ENCODE data around the gene LSM2.
A peak's percentile ranks its signal among the peaks of the same experiment; 100 is the strongest.
"Not testable (repeated sequence)": the region's sequence is repeated elsewhere in the genome, so short reads cannot be mapped to it uniquely, and the experiment has no call there.

The LSM2 gene

DNA sequence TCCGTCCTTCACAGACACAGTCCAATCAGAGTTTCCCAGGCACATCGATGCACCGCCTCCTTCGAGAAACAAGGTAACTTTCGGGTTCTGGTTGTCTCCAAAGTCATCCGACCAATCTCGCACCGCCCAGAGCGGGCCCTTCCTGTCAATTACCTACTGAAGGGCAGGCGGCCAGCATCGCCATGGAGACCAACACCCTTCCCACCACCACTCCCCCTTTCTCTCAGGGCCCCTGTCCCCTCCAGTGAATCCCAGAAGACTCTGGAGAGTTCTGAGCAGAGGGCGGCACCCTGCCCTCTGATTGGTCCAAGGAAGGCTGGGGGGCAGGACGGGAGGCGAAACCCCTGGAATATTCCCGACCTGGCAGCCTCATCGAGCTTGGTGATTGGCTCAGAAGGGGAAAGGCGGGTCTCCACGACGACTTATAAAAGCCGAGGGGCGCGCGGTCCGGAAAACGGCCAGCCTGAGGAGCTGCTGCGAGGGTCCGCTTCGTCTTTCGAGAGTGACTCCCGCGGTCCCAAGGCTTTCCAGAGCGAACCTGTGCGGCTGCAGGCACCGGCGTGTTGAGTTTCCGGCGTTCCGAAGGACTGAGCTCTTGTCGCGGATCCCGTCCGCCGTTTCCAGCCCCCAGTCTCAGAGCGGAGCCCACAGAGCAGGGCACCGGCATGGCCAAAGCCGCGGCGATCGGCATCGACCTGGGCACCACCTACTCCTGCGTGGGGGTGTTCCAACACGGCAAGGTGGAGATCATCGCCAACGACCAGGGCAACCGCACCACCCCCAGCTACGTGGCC, 20.7 kb upstream of the LSM2 start, which contains the start of gene HSPA1B:
TSS of gene HSPA1B (plus strand) at position 453 of the 794 bp plus-strand sequence. CDS start at position 666, 213 bp downstream.
- peak; percentile 98 for DNase-seq (ENCODE audit: low spot score)

DNA sequence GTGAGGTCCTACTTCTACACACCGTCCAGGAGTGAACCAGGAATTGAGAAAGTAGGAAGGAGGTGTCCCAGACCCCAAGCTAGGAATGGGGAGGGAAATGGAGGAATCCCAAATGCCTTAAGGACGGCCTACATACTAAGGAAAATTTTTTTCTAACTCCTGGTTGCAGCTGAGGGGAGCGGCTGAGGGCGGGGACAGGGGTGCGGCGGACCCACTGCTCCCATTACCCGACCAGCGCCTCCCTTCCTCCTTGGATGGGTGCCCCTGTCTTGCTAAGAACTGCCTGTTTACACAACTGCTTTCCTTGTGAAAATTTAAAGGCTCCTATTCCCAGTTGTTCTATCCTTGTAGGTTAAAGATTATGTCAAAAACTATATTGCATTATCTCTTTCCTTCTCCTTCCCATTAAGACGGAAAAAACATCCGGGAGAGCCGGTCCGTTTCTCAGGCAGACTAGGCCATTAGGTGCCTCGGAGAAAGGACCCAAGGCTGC, 20.1 kb upstream of the LSM2 start:
- DNase-seq (ENCODE audit: low spot score) = peak; percentile 80

DNA sequence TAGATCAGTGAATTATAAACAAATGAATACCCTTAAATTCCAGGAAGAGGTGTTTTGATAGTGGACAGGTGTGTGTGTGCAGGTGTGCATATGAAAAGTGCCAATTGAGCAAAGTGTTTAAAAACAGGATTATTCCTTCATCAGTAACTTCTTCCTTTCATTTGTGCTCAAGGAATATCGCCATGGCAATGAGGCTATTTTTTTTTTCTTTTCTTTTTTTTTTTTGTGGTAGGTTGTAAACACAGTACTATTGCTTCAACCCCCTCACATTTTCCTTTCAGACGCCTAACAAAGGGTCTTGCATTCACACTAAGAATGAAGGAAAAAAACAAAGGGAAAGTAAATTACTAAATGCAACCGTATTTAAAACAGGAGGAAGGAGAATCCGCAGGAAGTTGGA, 18.8 kb upstream of the LSM2 start:
- no peak for DNase-seq (ENCODE audit: low spot score)

DNA sequence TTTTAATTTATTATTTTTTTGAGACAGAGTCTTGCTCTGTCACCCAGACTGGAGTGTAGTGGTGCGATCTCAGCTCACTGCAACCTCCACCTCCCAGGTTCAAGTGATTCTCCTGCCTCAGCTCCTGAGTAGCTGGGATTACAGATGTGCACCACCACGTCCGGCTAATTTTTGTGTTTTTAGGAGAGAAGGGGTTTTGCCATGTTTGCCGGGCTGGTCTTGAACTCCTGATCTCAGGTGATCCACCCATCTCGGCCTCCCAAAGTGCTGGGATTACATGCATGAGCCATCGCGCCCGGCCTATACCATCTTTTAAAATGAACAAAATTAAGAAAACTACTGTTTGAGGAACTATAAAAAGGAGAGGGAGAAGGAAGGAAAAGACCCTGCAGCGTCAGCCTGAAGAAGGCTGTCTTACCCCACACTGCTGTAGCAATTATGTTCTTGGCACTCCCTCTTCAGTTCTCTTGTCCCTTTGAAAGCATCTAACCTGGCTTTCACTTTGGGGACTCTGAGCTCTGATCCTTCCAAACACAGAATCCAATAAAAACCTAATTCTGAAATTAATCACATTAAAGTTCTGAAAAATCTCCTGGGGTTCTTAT, 16.9 kb upstream of the LSM2 start:
- DNase-seq (ENCODE audit: low spot score) = not testable (repeated sequence)

DNA sequence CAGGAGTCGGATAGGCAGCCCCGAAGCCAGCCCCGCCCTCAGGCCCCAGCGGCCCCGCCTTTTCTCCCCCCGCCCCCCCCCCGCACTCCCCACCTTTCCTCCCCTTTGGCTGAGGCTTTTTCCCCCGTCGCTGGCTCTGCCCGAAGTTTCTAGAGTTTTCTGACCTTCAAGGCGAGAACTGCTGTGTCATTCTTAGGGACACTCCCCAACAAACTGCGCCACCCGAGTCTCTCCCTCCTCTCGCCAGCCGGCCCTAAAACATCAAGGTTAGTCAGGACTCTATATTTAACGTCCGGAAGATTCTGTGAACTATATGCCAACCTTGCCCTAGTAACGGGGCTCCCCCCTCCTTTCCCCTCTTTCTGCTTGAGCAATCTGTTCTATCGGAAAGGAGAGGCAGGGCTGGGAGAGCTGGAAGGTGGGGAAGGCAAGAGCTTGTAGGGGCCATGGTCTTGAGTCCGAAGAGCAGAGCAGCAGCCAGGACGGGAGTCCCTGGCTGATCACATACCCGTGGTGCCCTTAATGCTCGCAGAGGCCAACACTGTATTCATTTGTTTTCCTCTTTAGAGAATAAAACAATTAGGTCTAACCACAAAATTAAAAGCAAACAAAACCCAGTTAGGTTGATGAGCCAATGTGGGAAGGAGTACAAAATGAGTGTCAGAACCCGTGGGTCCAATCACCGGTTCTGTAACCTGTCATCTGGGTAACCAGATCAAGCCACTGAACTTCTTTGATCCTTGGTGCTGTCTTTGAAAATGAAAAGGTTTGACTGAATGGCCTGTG, 15.5 kb upstream of the LSM2 start:
- peak; percentile 79 for DNase-seq (ENCODE audit: low spot score)

DNA sequence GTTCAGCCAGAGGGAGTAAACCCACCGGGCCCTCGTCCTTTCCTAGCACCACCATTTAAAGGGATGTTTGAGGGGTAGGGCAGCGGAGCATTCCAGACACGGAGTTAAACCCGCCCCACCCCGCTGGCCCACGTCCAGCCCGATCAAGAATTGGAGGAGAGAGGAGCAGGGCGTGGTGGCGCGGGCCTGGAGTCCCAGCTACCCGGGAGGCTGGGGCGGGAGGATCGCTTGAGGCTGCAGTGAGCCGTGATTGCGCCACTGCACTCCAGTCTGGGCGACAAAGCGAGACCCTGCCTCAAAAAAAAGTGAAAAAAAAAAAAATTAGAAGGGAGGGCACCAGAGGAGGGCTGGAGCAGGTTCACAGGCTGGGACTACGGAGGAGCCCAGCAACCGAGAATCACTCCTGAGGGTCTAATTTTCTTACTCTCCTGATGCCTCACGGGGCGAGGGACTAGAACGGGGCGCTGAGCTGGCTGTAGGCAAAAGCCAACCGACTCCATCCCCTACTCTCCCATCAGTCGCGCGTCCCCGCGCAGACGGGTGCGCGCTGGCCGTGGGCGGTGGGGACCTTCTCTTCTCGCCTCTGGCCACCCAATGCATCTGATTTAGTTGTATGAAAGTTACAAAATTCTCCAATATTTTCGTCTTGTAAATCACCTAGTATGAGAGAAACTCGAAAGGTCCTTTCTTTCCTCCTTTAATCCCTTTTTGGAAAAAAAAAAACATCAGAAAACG, 14.7 kb upstream of the LSM2 start:
- no peak for DNase-seq (ENCODE audit: low spot score)

DNA sequence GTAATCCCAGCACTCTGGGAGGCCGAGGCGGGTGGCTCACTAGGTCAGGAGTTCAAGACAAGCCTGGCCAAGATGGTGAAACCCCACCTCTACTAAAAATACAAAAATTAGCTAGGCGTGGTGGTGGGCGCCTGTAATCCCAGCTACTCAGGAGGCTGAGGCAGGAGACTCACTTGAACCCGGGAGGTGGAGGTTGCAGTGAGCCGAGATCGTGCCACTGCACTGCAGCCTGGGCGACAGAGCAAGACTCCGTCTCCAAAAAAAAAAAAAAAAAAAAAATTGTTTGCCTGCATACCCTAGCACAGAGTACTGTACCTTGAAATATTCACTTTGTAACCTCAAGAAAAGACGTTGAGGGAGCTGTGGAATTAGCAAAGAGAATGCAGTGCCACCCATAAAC, 13.6 kb upstream of the LSM2 start:
- not testable (repeated sequence) for DNase-seq (ENCODE audit: low spot score)

DNA sequence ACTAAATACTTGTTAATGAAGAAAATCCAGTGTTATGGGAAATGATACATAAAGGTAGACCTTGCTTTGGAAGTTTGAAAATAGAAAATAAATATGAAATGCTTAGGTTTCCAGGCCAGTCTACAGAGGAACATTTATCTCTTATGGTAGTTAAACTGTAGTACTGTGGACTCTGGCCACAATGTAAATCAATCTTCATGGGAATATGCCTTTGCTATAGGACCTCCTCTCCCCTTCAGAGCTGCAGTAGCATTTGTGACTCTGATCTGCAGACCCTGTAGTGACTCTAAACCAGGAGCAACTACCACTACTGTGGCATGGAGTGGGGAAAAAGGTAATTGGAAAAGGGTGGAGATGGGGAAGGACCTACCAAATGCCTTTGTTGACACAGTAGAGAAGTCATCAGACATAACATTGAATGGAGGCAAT, 13.1 kb upstream of the LSM2 start:
- no peak for DNase-seq (ENCODE audit: low spot score)

DNA sequence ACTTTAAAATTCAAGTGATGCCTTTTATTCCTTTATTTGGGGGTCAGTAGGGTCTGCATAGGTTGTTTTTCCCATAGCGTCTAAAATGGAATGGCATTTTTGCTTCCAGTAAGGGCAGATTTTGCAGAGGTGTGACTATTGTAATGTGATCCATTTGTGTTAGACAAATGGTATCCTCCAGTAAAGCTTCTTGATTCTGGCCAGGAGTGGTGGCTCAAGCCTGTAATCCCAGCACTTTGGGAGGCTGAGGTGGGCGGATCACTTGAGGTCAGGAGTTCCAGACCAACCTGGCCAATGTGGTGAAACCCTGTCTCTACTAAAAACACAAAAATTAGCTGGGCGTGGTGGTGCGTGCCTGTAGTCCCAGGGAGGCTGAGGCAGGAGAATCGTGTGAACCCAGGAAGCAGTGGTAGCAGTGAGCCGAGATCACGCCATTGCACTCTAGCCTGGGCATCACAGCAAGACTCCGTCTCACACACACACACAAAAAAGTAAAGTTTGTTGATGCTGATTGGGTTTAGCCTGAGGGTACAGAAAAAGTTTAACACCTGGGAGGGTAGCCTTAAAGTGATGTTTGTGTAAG, 11.3 kb upstream of the LSM2 start:
- DNase-seq (ENCODE audit: low spot score) = not testable (repeated sequence)

DNA sequence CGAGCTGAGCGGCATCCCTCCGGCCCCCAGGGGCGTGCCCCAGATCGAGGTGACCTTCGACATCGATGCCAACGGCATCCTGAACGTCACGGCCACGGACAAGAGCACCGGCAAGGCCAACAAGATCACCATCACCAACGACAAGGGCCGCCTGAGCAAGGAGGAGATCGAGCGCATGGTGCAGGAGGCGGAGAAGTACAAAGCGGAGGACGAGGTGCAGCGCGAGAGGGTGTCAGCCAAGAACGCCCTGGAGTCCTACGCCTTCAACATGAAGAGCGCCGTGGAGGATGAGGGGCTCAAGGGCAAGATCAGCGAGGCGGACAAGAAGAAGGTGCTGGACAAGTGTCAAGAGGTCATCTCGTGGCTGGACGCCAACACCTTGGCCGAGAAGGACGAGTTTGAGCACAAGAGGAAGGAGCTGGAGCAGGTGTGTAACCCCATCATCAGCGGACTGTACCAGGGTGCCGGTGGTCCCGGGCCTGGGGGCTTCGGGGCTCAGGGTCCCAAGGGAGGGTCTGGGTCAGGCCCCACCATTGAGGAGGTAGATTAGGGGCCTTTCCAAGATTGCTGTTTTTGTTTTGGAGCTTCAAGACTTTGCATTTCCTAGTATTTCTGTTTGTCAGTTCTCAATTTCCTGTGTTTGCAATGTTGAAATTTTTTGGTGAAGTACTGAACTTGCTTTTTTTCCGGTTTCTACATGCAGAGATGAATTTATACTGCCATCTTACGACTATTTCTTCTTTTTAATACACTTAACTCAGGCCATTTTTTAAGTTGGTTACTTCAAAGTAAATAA, 10.6 kb upstream of the LSM2 start:
- not testable (repeated sequence) for DNase-seq (ENCODE audit: low spot score)

DNA sequence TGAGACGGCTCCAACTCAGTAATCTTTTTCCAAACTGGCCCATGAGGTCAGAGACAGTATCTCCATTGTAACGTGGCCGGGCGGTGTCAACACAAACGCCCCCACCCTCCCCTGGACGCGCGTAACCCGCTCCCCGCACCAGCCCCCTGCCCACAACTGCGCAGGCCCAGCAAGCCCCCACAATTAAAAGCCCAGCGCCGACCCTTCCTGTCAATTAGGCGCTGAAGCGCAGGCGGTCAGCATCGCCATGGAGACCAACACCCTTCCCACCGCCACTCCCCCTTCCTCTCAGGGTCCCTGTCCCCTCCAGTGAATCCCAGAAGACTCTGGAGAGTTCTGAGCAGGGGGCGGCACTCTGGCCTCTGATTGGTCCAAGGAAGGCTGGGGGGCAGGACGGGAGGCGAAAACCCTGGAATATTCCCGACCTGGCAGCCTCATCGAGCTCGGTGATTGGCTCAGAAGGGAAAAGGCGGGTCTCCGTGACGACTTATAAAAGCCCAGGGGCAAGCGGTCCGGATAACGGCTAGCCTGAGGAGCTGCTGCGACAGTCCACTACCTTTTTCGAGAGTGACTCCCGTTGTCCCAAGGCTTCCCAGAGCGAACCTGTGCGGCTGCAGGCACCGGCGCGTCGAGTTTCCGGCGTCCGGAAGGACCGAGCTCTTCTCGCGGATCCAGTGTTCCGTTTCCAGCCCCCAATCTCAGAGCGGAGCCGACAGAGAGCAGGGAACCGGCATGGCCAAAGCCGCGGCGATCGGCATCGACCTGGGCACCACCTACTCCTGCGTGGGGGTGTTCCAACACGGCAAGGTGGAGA, 8.5 kb upstream of the LSM2 start, which contains the start of the genes HSPA1A and HSPA1L:
TSS of gene HSPA1A (plus strand) at position 519 of the 814 bp plus-strand sequence. CDS start at position 733, 214 bp downstream.
TSS of gene HSPA1L (minus strand) at position 259 of the 814 bp plus-strand sequence. CDS start 3,311 bp downstream, outside the sequence.
- peak; percentile 94 for DNase-seq (ENCODE audit: low spot score)

DNA sequence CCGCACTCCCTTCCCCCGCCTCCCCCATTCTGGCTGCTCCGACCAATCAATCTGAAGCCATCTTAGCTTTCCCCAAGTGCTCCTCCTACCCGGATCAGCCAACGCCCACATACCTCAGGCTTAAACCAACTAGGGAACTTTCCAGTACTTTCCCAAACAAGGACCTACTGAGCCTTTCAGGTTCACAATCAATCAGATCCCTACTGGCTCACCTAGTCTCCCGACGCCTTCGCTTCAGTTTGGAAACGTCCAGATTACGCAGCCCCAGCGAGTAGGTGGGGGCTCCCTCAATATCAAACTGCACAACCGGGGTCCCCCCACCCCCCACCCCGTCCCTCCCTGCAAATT, 7.9 kb upstream of the LSM2 start:
- DNase-seq (ENCODE audit: low spot score) = peak; percentile 92

DNA sequence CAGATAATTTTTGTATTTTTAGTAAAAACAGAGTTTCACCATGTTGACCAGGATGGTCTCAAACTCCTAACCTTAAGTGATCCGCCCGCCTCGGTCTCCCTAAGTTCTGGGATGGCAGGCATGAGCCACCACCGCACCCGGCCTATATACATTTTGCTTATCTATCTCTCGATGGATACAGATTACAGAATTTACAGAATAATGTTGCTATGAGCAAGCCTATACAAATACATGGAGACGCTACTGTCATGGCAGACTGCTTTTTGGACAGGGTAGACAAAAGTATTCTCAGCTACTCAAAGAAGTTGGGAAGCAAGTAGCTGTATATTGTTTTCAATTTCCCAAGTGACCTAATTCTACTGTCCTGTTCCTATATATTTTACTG, 6.7 kb upstream of the LSM2 start:
- no peak for DNase-seq (ENCODE audit: low spot score)

DNA sequence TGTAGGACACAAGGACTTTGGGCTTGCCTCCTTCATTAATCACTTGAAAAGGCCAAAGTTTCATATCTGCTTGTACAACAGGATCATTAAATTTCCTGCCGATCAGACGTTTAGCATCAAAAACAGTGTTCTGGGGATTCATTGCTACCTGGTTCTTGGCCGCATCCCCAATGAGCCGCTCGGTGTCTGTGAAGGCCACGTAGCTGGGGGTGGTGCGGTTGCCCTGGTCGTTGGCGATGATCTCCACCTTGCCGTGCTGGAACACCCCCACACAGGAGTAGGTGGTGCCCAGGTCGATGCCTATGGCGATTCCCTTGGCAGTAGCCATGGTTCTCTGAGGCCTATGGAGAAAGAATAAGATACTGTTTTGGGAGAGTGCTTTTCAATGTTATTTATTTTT, 4.9 kb upstream of the LSM2 start:
- no peak for DNase-seq (ENCODE audit: low spot score)

DNA sequence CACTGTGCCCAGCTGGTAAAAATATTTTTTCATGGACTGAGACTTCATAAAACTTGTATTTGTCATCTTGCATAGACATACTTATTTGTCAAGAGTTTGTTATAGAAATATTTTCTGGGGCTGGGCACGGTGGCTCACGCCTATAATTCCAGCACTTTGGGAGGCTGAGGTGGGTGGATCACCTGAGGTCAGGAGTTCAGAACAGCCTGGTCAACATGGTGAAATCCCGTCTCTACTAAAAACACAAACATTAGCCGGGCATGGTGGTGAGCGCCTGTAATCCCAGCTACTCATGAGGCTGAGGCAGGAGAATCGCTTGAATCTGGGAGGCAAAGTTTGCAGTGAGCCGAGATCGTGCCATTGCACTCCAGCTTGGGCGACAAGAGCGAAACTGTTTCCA, 1.8 kb upstream of the LSM2 start:
- not testable (repeated sequence) for DNase-seq (ENCODE audit: low spot score)

DNA sequence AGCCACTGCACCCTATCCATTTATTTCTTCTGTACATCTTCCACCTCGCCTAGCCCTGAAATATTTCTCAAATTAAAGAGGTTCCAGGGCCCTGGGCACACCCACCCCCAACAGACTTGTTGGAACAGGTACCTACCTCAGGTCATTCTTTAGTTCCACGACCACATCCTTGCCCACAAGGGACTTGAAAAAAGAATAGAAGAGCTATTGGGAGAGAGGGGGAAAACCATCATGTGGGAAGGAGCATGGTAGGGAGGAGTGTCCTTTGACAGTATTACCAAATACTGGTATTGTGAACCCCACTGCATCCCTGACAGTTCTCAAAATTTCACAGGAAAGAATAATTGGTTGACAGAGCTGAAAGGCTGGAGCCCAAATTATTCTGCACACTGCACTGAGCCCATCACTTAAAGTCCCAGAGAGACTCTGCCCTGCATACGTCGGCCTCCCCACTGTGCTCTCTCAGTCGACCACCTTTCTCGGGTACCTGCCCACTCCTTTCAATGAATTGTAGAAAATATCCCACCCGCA, 762 bp downstream of the LSM2 start:
- DNase-seq (ENCODE audit: low spot score) = no peak

DNA sequence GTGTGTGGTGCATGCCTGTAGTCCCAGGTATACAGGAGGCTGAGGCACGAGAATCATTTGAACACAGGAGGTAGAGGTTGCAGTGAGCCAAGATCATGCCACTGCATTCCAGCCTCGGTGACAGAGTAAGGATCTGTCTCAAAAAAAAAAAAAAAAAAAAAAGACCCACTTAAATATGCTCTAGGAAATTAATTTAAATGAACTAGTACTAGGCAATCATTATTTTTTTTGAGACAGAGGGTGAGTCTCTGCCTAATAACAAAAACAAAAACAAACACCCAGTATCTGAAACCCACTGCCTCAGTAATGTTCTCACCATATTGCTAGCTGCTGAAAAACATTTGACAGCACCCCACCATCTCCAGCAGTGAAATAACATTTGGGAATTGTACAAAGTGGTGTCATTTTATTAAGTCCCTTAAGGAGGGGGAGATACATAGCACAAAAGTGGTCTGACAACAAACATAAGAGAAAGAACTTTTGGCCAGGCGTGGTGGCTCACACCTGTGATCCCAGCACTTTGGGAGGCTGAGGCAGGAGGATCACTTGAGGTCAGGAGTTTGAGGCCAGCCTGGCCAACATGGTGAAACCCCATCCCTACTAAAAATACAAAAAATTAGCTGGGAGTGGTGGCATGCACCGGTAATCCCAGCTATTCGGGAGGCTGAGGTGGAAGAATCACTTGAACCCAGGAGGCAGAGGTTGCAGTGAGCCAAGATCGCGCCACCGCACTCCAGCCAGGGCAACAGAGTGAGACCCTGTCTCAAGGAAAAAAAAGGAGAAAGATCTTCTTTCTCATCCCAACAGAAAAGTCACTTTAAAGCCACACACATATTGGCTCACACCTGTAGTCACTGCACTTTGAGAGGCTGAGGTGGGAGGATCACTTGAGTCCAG, 5.5 kb downstream of the LSM2 start:
- not testable (repeated sequence) for DNase-seq (ENCODE audit: low spot score)

DNA sequence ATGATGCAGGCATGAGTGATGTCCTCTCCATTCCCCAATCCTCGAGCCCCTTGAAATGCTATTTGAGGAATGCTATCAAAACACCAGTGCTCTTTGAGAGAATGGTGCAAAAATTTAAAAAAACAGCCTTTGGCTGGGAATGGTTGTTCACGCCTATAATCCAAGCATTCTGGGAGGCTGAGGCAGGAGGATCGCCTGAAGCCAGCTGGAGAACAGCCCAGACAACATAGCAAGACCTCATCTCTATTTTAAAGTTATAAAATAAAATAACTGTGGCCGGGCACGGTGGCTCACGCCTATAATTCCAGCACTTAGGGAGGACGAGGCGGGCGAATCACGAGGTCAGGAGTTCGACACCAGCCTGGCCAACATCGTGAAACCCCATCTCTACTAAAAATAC, 7.0 kb downstream of the LSM2 start:
- DNase-seq (ENCODE audit: low spot score) = peak; percentile 28

All from AG08396 (cell line).